ENCODE results near the gene IL15RA. TPM values are rescaled to one million over a fixed set of nuclear protein-coding genes. Genes with fewer than 3 reads are reported as not detected.
"Not testable (repeated sequence)": the region's sequence is repeated elsewhere in the genome, so short reads cannot be mapped to it uniquely, and the experiment has no call there.

The IL15RA gene
- total RNA-seq, 4 donors from 2014 or later: 17.7 to 21.9 (median 20.6) TPM

DNA sequence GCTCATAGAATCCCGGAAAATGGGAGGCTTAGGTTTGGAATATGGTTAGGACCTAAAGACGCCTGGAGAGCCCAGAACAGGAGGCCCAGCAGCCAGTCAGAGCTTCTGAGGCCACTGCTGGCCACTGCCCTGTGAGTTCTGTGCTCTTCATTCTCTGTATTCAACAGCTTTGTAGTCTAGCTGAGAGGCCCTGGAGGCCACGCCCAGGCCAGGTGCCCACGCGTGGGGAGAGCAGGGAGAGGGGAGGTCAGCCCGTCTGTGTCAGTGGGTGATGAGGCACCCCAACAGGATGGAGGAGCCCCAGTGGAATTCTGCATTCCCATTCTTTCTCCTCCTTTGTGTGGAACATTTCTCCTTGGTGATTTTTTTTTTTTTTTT lies 29.1 kb downstream of the IL15RA start:
- Histone ChIP-seq H3K36me3 (peaks cover 0 to 7% of the 10 kb centered on the region in 2 donors), H3K4me1 (peaks cover 0 to 59% (median 18%) of the 10 kb centered on the region in 3 donors), H3K27ac (no peak overlapping the region), H3K4me3 (no peak overlapping the region), H3K9me3 (no peaks in the 10 kb centered on the region), H3K27me3 (peaks cover 14% of the 10 kb centered on the region)
- no peak for ATAC-seq
- no peak for TF ChIP-seq EP300 (IDR thresholded peaks at IDR 0.05)
- no peak for TF ChIP-seq POLR2A (IDR thresholded peaks at IDR 0.05)
- TF ChIP-seq, protein P1, sequence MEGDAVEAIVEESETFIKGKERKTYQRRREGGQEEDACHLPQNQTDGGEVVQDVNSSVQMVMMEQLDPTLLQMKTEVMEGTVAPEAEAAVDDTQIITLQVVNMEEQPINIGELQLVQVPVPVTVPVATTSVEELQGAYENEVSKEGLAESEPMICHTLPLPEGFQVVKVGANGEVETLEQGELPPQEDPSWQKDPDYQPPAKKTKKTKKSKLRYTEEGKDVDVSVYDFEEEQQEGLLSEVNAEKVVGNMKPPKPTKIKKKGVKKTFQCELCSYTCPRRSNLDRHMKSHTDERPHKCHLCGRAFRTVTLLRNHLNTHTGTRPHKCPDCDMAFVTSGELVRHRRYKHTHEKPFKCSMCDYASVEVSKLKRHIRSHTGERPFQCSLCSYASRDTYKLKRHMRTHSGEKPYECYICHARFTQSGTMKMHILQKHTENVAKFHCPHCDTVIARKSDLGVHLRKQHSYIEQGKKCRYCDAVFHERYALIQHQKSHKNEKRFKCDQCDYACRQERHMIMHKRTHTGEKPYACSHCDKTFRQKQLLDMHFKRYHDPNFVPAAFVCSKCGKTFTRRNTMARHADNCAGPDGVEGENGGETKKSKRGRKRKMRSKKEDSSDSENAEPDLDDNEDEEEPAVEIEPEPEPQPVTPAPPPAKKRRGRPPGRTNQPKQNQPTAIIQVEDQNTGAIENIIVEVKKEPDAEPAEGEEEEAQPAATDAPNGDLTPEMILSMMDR (IDR thresholded peaks at IDR 0.05): no peak
- TF ChIP-seq POLR2AphosphoS5 (IDR thresholded peaks at IDR 0.05): no peak
- WGBS, 2 donors (ENCODE audit: low coverage in 1 of 2): 90 to 92% methylated on average over 2 to 6 of the region's 6 CpGs

DNA sequence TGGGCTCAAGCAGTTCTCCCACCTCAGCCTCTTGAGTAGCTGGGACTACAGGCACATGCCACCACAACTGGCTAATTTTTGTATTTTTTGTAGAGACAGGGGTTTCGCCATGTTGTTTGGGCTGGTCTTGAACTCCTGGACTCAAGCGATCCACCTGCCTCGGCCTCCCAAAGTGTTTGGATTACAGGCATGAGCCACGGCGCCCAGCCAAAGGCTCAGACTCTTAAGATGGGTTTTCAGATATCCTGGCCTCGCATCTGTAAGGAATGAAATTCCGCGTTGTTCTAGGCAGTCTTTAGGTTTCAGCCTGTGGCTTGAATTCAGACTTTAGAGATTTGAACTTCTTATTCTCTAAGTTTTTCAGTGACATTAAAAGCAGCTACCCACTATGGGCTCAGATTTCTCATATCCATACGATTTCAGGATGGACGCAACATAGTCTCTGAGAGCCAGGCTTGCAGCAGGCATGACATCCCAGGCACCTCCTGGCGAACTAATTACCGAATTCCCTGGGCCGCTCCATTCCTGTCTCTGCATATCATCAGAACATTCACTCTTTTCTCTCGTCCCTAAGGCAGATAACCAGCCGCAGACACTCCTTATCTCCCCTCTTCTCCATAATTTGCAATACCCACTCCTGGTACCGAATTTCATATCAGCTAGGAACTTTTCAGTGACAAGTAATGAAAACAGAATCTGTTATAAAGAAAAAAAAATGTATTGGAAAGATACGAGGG lies 29.7 kb downstream of the IL15RA start:
- TF ChIP-seq, protein P1 (IDR thresholded peaks at IDR 0.05): no peak
- TF ChIP-seq POLR2AphosphoS5 (IDR thresholded peaks at IDR 0.05): no peak
- no peak for TF ChIP-seq POLR2A (IDR thresholded peaks at IDR 0.05)
- no peak for TF ChIP-seq EP300 (IDR thresholded peaks at IDR 0.05)
- ATAC-seq: no peak
- Histone ChIP-seq H3K27ac (no peak overlapping the region), H3K4me3 (no peak overlapping the region), H3K4me1 (peaks cover 0 to 64% (median 18%) of the 10 kb centered on the region in 3 donors), H3K36me3 (peaks cover 0 to 1% of the 10 kb centered on the region in 2 donors), H3K9me3 (no peaks in the 10 kb centered on the region), H3K27me3 (peaks cover 14% of the 10 kb centered on the region)
- WGBS, 2 donors (ENCODE audit: low coverage in 1 of 2): 81 to 93% methylated on average over 2 to 17 of the region's 17 CpGs

DNA sequence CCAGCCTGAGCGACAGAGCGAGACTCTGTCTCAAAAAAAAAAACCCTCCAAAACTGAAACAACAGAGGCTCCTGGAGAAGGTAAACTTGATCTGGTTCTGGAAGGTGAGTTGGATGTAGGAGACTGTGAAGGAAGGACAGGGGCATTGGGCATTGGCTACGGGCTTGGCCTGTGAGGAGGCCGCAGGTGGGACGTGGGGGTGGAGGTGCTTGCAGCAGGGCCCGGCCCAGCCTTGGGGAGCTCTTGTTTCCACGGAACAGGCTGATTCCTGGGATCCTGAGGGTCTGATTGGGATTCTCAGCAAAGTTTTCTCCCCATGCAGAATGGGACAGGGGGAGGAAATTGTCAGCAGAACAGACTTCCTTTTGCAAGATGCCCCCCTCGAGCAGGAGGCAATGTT lies 30.6 kb downstream of the IL15RA start:
- peaks cover 0 to 72% (median 18%) of the 10 kb centered on the region in 3 donors for H3K4me1 ChIP-seq
- TF ChIP-seq POLR2A (IDR thresholded peaks at IDR 0.05): no peak
- no peak for TF ChIP-seq EP300 (IDR thresholded peaks at IDR 0.05)
- TF ChIP-seq, protein P1 (IDR thresholded peaks at IDR 0.05): no peak
- peak overlapping the region in 3 of 4 donors; percentile 80 to 88 (median 81) for H3K27ac ChIP-seq
- H3K4me3 ChIP-seq: no peak overlapping the region
- no peaks in the 10 kb centered on the region for H3K9me3 ChIP-seq
- WGBS, 2 donors (ENCODE audit: low coverage in 1 of 2): 82 to 100% methylated on average over 4 to 8 of the region's 8 CpGs
- peaks cover 14% of the 10 kb centered on the region for H3K27me3 ChIP-seq
- no peaks in the 10 kb centered on the region for H3K36me3 ChIP-seq
- no peak for ATAC-seq

DNA sequence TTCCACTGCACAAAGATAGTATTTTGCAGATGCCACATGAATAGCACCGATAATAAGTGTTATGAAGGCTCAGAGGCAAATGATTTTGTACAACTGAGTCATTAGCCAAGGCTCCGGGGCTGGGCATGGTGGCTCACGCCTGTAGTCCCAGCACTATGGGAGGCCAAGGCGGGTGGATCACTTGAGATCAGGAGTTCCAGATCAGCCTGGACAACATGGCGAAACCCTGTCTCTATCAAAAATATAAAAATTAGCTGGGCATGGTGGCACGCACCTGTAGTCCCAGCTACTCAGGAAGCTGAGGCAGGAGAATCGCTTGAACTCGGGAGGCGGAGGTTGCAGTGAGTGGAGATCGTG lies 30.9 kb downstream of the IL15RA start:
- H3K27me3 ChIP-seq: peaks cover 14% of the 10 kb centered on the region
- H3K9me3 ChIP-seq, H3K4me3 ChIP-seq, ATAC-seq, H3K36me3 ChIP-seq: not testable (repeated sequence)
- H3K4me1 ChIP-seq: peaks cover 0 to 76% (median 18%) of the 10 kb centered on the region in 3 donors
- peak overlapping the region; percentile 43 to 88 (median 80) for H3K27ac ChIP-seq
- 93% methylated on average over 7 of the region's 10 CpGs; no CpG with 5 or more reads in 1 of the 2 donors for WGBS, 2 donors (ENCODE audit: low coverage in 1 of 2)

DNA sequence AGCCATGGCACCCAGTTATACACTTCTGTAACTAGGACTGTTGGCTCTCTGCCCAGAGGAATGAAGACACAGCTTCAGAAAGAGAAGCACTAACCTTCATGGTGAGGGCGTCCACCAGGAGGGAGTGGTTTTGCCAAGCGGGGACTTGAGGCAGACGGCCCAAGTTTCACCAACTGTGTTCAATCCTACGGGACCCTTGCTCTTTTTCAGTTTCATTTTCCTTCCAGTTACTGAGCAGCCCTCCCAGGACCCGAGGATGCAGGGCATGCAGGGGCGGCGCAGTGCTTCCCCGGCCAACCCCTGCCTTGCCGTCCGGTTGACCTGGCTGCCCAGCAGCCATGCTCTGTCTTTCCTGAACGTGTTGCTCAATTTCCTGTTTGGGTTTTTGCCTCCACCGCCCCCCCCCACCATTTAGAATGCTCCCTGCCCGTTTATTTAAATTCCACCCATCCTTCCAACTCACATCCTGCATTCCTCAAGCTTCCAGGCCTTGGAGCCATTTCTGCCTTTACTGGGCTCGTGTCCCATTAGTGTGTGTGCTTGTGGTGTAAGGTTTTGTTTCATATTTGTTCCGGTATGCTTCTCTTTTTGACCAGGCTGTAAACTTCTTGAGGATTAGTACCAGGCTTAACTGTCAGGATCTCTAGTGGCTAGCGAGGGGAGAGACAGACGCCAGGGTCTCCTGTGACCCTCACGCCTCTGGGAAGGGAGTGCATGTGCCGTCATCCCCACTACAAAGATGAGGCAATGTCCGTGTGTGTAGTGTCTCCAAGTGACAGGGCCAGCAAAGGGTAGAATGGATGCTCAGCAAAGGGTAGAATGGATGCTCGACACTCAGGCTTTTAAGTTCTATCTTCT lies 31.6 kb downstream of the IL15RA start:
- ATAC-seq: peak; percentile 68
- Histone ChIP-seq H3K9me3 (no peaks in the 10 kb centered on the region), H3K4me3 (peak overlapping the region in 1 of 2 donors; percentile 32), H3K27ac (peak overlapping the region; percentile 43 to 88 (median 80)), H3K4me1 (peaks cover 0 to 71% (median 18%) of the 10 kb centered on the region in 3 donors), H3K27me3 (peaks cover 14% of the 10 kb centered on the region), H3K36me3 (no peaks in the 10 kb centered on the region)
- 29 to 43% methylated on average over 12 to 20 of the region's 21 CpGs for WGBS, 2 donors (ENCODE audit: low coverage in 1 of 2)
- TF ChIP-seq EP300 (IDR thresholded peaks at IDR 0.05): no peak
- TF ChIP-seq POLR2AphosphoS5 (IDR thresholded peaks at IDR 0.05): peak; percentile 73
- TF ChIP-seq POLR2A (IDR thresholded peaks at IDR 0.05): peak in 1 of 2 donors; percentile 27
- TF ChIP-seq, protein P1 (IDR thresholded peaks at IDR 0.05): no peak

All from gastroesophageal sphincter (tissue), 4 donors.